B cell (primary cell): ENCODE measurements around the gene BMERB1. TPM values are rescaled to one million over a fixed set of nuclear protein-coding genes. Genes with fewer than 3 reads are reported as not detected.
A peak's percentile ranks its signal among the peaks of the same experiment; 100 is the strongest.
"Not testable (repeated sequence)": the region's sequence is repeated elsewhere in the genome, so short reads cannot be mapped to it uniquely, and the experiment has no call there.

Experiments used
- ATAC-seq: fragments of 200-7000 bp; cut with Tn5 transposase; one replicate; pipeline ENCODE4 v1.10.0; 2021; ENCODE audit warnings: low read depth, mild to moderate bottlenecking, moderate number of reproducible peaks, moderate library complexity
- CTCF ChIA-PET: fragments of 350-600 bp; sonication (Branson Sonifier 250); formaldehyde crosslinking; loops from one replicate; lab custom pipeline; 2021; ENCODE audit warnings: antibody characterized with exemption, inconsistent platforms; lab: Charles Lee
- POLR2A ChIA-PET: fragments of 350-600 bp; sonication (Branson Sonifier 250); formaldehyde crosslinking; loops from one replicate; lab custom pipeline; 2021; ENCODE audit warnings: antibody characterized with exemption; lab: Charles Lee
- DNase-seq: peaks from one replicate; pipeline ENCODE4 v3.0.0; 2013
- H2AFZ ChIP-seq: 2 replicates; pipeline ENCODE4 v1.6.1; 2012; ENCODE audit warnings: mild to moderate bottlenecking, low read depth, low read length; ENCODE audit not compliant: insufficient read depth, poor library complexity, severe bottlenecking
- H3K27ac ChIP-seq, 2 donors: 1 replicate in 1 of 2; 2 replicates in 1 of 2; pipeline ENCODE4 v1.5.1; 2012 to 2013; ENCODE audit warnings: low read length in 2 of 2, mild to moderate bottlenecking in 2 of 2, moderate library complexity in 1 of 2
- H3K27me3 ChIP-seq, 4 experiments: fragments of 200-600 bp in 1 of 4; sonication (generic) in 1 of 4; replicated peaks in 1 of 4; 1 replicate in 2 of 4; 2 replicates in 2 of 4; pipeline versions ENCODE4 v1.6.1 to v1.7.0; 2013 to 2016; ENCODE audit warnings: low read length in 3 of 4, mild to moderate bottlenecking in 2 of 4, mixed read lengths in 1 of 4, moderate library complexity in 1 of 4; ENCODE audit not compliant: insufficient read depth in 4 of 4, control insufficient read depth in 3 of 4; ENCODE audit errors: control extremely low read depth in 1 of 4
- H3K36me3 ChIP-seq, 2 experiments: replicated peaks in 1 of 2; 1 replicate in 1 of 2; 2 replicates in 1 of 2; pipeline versions ENCODE4 v1.6.1 to v1.7.1; 2013; ENCODE audit warnings: low read length in 1 of 2; ENCODE audit not compliant: insufficient read depth in 2 of 2, control insufficient read depth in 1 of 2; ENCODE audit errors: control extremely low read depth in 1 of 2, extremely low read depth in 1 of 2
- H3K4me1 ChIP-seq, 2 donors: fragments of 200-600 bp in 1 of 2; sonication (generic) in 1 of 2; 1 replicate in 1 of 2; 2 replicates in 1 of 2; pipeline versions ENCODE4 v1.5.1 to v1.6.1; 2013 to 2017; ENCODE audit warnings: low read length in 2 of 2; ENCODE audit not compliant: control insufficient read depth in 2 of 2, insufficient read depth in 2 of 2
- H3K4me2 ChIP-seq: replicated peaks from 2 replicates; pipeline ENCODE3; 2012; ENCODE audit warnings: mild to moderate bottlenecking, low read depth, low read length; ENCODE audit not compliant: poor library complexity, severe bottlenecking
- H3K4me3 ChIP-seq, 5 experiments: fragments of 200-600 bp in 1 of 5; sonication (generic) in 1 of 5; 1 replicate in 3 of 5; 2 replicates in 2 of 5; pipeline versions ENCODE4 v1.5.1 to v1.7.0; 2011 to 2016; ENCODE audit warnings: low read length in 4 of 5, mild to moderate bottlenecking in 4 of 5, low read depth in 2 of 5, control low read depth in 1 of 5, moderate library complexity in 1 of 5; ENCODE audit not compliant: insufficient read depth in 1 of 5; ENCODE audit errors: control extremely low read depth in 1 of 5, extremely low read depth in 1 of 5
- H3K79me2 ChIP-seq: fragments of 200-600 bp; sonication (generic); one replicate; pipeline ENCODE4 v1.6.0; 2016; ENCODE audit warnings: low read length; ENCODE audit not compliant: control insufficient read depth, insufficient read depth
- H3K9ac ChIP-seq: fragments of 200-600 bp; sonication (generic); 2 replicates; pipeline ENCODE4 v1.6.1; 2017; ENCODE audit warnings: mild to moderate bottlenecking, low read length, moderate library complexity
- H3K9me3 ChIP-seq, 3 donors: one replicate each; pipeline versions ENCODE4 v1.6.1 to v1.7.1; 2013; ENCODE audit warnings: low read length in 2 of 3; ENCODE audit not compliant: control insufficient read depth in 2 of 3, insufficient read depth in 1 of 3; ENCODE audit errors: control extremely low read depth in 1 of 3
- H4K20me1 ChIP-seq: 2 replicates; pipeline ENCODE4 v1.6.0; 2012; ENCODE audit warnings: mild to moderate bottlenecking, low read length; ENCODE audit not compliant: insufficient read depth, control insufficient read depth, poor library complexity, severe bottlenecking
- H3K27ac Mint-ChIP-seq: one replicate; pipeline ENCODE4 v1.8.0; 2021; ENCODE audit warnings: mixed read lengths
- H3K27me3 Mint-ChIP-seq: one replicate; pipeline ENCODE4 v1.8.0; 2021; ENCODE audit warnings: mixed read lengths
- H3K4me1 Mint-ChIP-seq: one replicate; pipeline ENCODE4 v1.8.0; 2021; ENCODE audit warnings: mixed read lengths
- H3K4me3 Mint-ChIP-seq: one replicate; pipeline ENCODE4 v1.8.0; 2021; ENCODE audit warnings: mixed read lengths
- H3K9me3 Mint-ChIP-seq: one replicate; pipeline ENCODE4 v1.8.0; 2022; ENCODE audit warnings: mixed read lengths; ENCODE audit not compliant: insufficient read depth
- CTCF ChIP-seq: fragments of 200-600 bp; IDR thresholded peaks from one replicate; pipeline ENCODE4 v1.8.0; 2022; ENCODE audit warnings: antibody characterized with exemption, mild to moderate bottlenecking
- EZH2 ChIP-seq: IDR thresholded peaks from 2 replicates; pipeline ENCODE4 v1.6.1; 2012; ENCODE audit warnings: borderline replicate concordance, low read depth, mild to moderate bottlenecking, moderate library complexity, low read length; ENCODE audit not compliant: insufficient read depth, poor library complexity, severe bottlenecking
- WGBS: methylation state at CpG from one replicate; pipeline ENCODE4 v1.1.5; 2013; ENCODE audit warnings: missing lambda C conversion rate; ENCODE audit not compliant: insufficient coverage; 5-methylcytosine and 5-hydroxymethylcytosine counted together
- intact Hi-C: fragments of 100-400 bp; cut with micrococcal nuclease; formaldehyde crosslinking; loops from one replicate; pipeline ENCODE4 v1.10.0; 2022
- polyA plus RNA-seq: library from polyadenylated mRNA; depleted of rRNA; stranded (reverse); fragments of >200 nt; gene quantifications from 2 replicates; pipeline ENCODE4 v1.2.3, GENCODE V29; 2012
- total RNA-seq, 2 donors: library from RNA; stranded (reverse); fragments of 120-200 nt in 1 of 2; gene quantifications; 1 replicate in 1 of 2; 2 replicates in 1 of 2; pipeline versions ENCODE4 v1.2.3 to v1.2.4, GENCODE V29; 2013 to 2022

Gene BMERB1
- total and polyA plus RNA-seq, 2 donors (not counting 1 experiment from before 2014, with no cell fraction given) = 2.2 to 11.2 TPM

GRCh38 chr16:15426796-15427195 lies 7.6 kb upstream of the BMERB1 start:
- peaks cover 17% of the 10 kb centered on the region for H3K27me3 Mint-ChIP-seq
- no peaks in the 10 kb centered on the region for H3K9me3 ChIP-seq
- H2AFZ ChIP-seq = no peak overlapping the region
- DNase-seq (no peak), ATAC-seq (no peak)
- H4K20me1 ChIP-seq = no peaks in the 10 kb centered on the region
- H3K27me3 ChIP-seq = no peaks in the 10 kb centered on the region
- intact Hi-C loops = loop anchor here (1.0 kb wide), 1 partner anchor 216 kb away; no protein-coding TSS in a partner anchor
- TF ChIP-seq CTCF (no peak), EZH2 (no peak)
- H3K4me1 Mint-ChIP-seq = peaks cover 3% of the 10 kb centered on the region
- 63% methylated on average over 3 of the region's 6 CpGs for WGBS
- no peaks in the 10 kb centered on the region for H3K36me3 ChIP-seq
- H3K27ac Mint-ChIP-seq = no peak overlapping the region
- peaks cover 0 to 3% of the 10 kb centered on the region in 2 donors for H3K4me1 ChIP-seq
- H3K9me3 Mint-ChIP-seq = no peaks in the 10 kb centered on the region
- no peak overlapping the region for H3K4me3 ChIP-seq
- H3K79me2 ChIP-seq = no peaks in the 10 kb centered on the region
- H3K4me2 ChIP-seq = no peak overlapping the region
- CTCF ChIA-PET = interaction anchor here (1.1 to 3.1 kb wide), 10 partner anchors 18 to 331 kb away, joined by 3 to 24 read pairs (median 4); partner anchors contain the start of gene MARF1
- H3K4me3 Mint-ChIP-seq = no peak overlapping the region
- POLR2A ChIA-PET = no interaction called here
- no peak overlapping the region for H3K27ac ChIP-seq
- no peak overlapping the region for H3K9ac ChIP-seq

- TF ChIP-seq CTCF (peak; percentile 63), EZH2 (no peak)
- 10% methylated on average over 4 of the region's 8 CpGs for WGBS
- peaks cover 14% of the 10 kb centered on the region for H3K27me3 Mint-ChIP-seq
- H3K4me3 Mint-ChIP-seq = no peak overlapping the region
- Histone ChIP-seq H3K4me3 (no peak overlapping the region), H3K4me1 (peaks cover 0 to 3% of the 10 kb centered on the region in 2 donors), H3K27ac (no peak overlapping the region), H3K27me3 (no peaks in the 10 kb centered on the region), H3K4me2 (no peak overlapping the region), H3K36me3 (no peaks in the 10 kb centered on the region), H3K79me2 (no peaks in the 10 kb centered on the region), H3K9ac (no peak overlapping the region), H2AFZ (peak overlapping the region; percentile 49), H4K20me1 (no peaks in the 10 kb centered on the region), H3K9me3 (no peaks in the 10 kb centered on the region)
- no peaks in the 10 kb centered on the region for H3K9me3 Mint-ChIP-seq
- peak; percentile 56 for ATAC-seq
- POLR2A ChIA-PET = interaction anchor here (0.6 kb wide), 1 partner anchor 21 kb away, joined by 3 read pairs; no protein-coding TSS in a partner anchor
- DNase-seq = peak; percentile 61
- peaks cover 3% of the 10 kb centered on the region for H3K4me1 Mint-ChIP-seq
- CTCF ChIA-PET = interaction anchor here (0.6 to 3.1 kb wide), 20 partner anchors 8 to 699 kb away, joined by 3 to 24 read pairs (median 4); partner anchors contain the start of gene MARF1
- intact Hi-C loops = loop anchor here (1.0 kb wide), 1 partner anchor 215 kb away; no protein-coding TSS in a partner anchor
- H3K27ac Mint-ChIP-seq = no peak overlapping the region
Measured at GRCh38 chr16:15427648-15428239, 6.6 kb upstream of the BMERB1 start.

- Mint-ChIP-seq H3K4me1 (peaks cover 19% of the 10 kb centered on the region), H3K27me3 (peaks cover 19% of the 10 kb centered on the region)
- H3K27ac Mint-ChIP-seq, POLR2A ChIA-PET, H3K9me3 ChIP-seq, H3K4me3 Mint-ChIP-seq, H3K9ac ChIP-seq, H3K36me3 ChIP-seq, H3K9me3 Mint-ChIP-seq, H3K4me2 ChIP-seq, H4K20me1 ChIP-seq, H3K4me3 ChIP-seq, ATAC-seq, H3K27ac ChIP-seq, H3K79me2 ChIP-seq, H2AFZ ChIP-seq, DNase-seq: not testable (repeated sequence)
- CTCF ChIA-PET = interaction anchor here (0.9 to 2.6 kb wide), 2 partner anchors 13 to 212 kb away, joined by 3 to 12 read pairs; partner anchors contain the start of gene MARF1
- Histone ChIP-seq H3K27me3 (peaks cover 0 to 24% (median 11%) of the 10 kb centered on the region in 4 experiments), H3K4me1 (peaks cover 9 to 19% of the 10 kb centered on the region in 2 donors)
- intact Hi-C loops = loop anchor here (5.0 kb wide), 1 partner anchor 161 kb away; no protein-coding TSS in a partner anchor
- WGBS = 98% methylated on average over 9 of the region's 11 CpGs
Measured at GRCh38 chr16:15430884-15431283, 3.5 kb upstream of the BMERB1 start.
